HG03045 (cell line): ENCODE data around the gene EFCAB12.

Source experiments
- ATAC-seq: cut with Tn5 transposase; IDR thresholded peaks from one replicate; pipeline ENCODE4 v1.9.1; 2021; ENCODE audit warnings: mild to moderate bottlenecking, moderate library complexity; ENCODE audit not compliant: unreplicated experiment

The EFCAB12 gene

GRCh38 chr3:129446926-129447325, 18.5 kb upstream of the EFCAB12 start:
- ATAC-seq: no peak

- no peak for ATAC-seq
Measured at GRCh38 chr3:129445471-129445870, 17.0 kb upstream of the EFCAB12 start.

DNA sequence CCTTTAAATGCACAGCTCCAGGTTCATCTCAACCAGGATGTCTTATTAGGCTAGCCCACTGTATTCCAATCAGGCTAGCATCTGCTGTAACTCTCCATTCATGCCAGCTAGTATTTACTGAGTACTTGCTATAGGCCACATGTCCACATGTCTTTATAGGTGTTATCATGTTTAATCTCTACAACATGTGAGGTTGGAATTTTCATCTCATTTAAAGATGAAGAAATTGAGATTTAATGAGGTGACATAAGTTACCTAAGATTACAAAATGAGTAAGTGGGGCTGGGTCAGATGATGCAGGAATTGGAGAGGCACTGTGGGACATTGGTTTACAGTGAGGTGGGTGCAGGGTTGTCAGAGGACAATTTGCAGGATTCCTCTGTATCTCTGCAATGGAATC, 14.5 kb upstream of the EFCAB12 start:
- no peak for ATAC-seq

DNA sequence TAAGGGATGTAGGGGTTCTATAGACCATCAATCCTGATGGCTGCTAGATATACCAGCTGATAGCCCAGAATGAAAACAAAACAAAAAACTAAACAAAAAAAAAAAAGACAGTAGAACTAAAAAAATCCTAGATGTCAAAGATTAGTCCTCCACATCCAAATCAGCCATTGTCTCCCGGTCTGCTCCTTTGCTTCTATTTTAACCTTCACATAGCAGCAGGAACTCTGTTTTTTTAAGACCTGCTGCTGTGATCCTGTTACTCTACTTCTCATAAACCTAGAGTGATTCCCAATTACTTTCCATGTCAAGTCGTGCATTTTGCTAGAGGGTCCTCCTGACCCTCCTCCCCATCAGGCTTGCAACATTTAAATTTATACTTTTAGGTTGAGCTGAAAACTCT, 14.1 kb upstream of the EFCAB12 start:
- no peak for ATAC-seq

- no peak for ATAC-seq
Measured at GRCh38 chr3:129441782-129442181, 13.3 kb upstream of the EFCAB12 start.

DNA sequence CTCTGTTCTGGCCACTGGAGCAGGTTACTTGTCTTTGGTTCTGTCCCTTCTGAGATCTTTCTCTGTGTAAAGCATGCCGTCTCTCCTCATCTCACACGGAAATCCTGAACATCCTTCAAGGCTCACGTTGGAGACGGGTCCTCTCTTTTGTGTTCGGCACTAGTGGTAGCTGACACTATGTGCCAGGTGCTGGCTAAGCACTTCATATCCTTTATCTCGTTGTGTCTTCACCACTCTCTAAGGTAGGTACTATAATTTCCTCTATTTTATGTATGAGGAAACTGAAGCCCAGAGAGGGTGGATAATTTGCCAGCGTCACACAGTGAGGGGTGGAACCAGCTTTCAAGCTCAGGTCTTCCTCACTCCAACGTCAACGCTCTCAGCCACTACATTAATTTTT, 12.8 kb upstream of the EFCAB12 start:
- no peak for ATAC-seq

DNA sequence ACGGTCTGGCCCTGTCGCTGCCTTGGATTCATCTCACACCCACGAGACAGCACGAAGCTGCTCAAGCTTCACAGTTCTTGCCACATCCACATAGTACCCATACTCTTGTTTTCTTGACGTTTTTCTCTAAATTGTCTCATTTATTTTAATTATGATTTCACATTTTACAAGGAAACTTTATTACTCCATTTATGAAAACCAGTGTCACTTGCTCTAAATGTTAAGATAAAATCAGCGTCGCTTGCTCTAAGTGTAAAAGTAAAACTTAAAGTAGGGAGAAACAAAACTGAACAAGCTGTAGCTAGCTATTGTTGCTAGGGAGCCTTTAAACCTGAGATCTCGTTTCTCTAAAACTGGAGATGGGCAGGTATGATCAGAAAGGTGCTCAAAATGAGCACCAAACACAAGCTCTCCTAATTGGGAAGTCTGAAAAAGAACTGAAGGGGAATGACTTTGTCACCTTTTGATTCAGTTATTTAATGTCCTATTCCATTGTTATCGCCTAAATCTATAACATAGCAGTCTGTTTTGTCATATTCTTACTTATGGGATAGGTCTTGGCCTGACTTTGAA, 12.3 kb upstream of the EFCAB12 start:
- ATAC-seq: no peak

GRCh38 chr3:129439817-129440617, 11.6 kb upstream of the EFCAB12 start, which contains the start of the genes IFT122 and MBD4:
TSS of gene IFT122 (plus strand) at chr3:129440224. CDS start at chr3:129440331, 107 bp downstream.
TSS of gene MBD4 (minus strand) at chr3:129439948. CDS start at chr3:129439833, 115 bp downstream.
- ATAC-seq: peak; percentile 84

DNA sequence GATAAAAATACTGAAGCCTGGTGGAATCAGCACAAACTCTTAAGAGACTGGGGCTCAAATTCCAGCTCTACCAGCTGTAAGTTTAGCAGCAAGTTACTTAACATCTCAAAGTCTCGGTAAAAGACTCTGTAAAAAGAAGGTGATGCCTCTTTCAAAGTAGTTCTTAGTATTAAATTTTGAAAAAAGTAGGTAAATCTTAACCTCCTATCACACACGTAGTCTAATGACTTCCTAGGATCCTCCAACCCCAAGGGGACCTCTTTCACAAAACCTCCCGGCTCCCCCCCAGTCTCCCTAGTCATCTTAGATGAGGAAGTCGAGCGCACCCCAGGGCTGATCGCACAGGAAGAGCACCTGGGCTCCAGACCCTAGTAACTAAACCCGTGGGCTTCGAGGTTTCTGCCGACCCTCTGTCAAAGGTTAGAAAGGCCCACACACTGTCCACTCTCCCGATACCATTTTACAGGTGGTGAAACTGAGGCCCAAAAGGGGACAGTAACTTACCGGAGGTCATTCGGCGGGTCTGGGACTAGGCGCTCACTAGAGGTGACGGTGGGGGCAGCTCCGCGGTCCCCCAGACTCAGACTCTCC, 10.9 kb upstream of the EFCAB12 start:
- peak; percentile 20 for ATAC-seq

DNA sequence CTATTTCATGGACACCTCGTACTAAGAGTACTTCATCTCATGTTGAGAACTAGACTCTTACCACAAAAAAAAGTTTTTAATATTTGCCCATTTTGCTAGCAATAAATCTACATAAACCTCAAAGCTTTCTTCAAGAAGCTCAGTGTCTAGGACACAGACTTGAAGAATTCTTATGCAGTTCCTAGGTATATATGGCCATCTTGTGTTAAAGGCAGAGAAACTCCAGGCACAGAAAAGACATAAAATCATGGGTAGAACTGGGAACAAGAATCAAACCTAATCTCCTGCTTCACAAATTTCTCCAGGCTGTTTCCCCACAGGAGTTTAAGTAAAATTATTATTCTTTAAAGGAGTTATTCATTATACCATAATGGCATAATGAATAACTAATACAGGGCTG, 6.9 kb upstream of the EFCAB12 start:
- no peak for ATAC-seq

- ATAC-seq: no peak
Measured at GRCh38 chr3:129434140-129434539, 5.7 kb upstream of the EFCAB12 start.

DNA sequence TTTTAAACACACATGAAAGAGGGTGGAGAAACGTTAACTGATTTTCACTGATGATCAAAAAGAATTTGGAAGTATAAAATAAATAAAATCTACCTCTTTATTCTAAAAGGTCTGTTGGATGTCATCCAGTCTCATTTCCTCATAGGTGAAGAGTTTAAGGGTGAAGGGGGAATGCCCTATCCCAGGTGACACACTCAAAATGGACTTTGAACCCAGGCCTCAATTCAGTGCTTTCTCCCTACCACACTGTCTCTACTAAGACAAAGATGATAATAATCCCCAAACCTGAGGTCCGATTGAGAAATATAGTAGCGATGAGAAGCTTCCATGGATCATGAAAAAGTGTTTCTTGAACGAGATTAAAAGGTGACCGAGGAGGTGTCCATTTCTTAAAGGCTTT, 5.1 kb upstream of the EFCAB12 start:
- ATAC-seq: no peak

- ATAC-seq: no peak
Measured at GRCh38 chr3:129432671-129433070, 4.2 kb upstream of the EFCAB12 start.

DNA sequence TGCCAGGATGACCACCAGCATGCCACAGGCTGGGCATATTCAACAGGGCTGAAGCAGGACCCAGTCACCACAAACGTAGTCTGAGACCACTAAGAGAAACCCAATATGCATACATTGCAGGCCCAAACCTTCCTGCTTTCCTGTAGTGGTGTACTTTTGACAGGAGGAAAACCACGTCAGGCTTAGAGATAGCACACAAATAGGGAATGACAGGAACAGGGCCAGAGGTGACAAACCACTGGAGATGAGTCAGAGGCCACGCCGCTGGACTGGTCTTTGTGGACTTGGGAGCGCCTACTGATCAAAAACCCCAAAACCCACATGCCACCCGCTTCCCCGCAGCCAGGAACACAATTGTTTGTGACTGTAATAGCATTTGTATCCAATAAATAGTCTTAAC, 3.6 kb upstream of the EFCAB12 start:
- no peak for ATAC-seq

DNA sequence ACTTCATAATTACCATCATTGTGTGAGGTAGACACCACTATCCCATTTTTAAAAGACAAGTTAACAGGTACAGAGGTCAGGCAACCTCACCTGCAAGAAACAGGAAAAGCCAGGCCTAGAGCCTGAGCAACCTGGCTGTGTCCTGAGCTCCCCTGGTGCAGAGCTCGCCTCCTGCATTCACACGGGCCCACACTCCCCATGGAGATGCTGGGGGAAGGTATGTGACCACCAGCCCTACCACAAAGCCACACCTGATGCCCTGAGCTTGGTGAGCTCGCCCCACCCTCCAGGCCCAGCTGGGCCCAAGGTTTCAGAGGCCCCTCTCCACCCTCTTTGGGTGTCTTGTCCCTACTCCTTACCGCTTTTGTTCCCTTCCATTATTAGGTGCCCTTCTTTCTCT, 1.2 kb upstream of the EFCAB12 start:
- no peak for ATAC-seq

DNA sequence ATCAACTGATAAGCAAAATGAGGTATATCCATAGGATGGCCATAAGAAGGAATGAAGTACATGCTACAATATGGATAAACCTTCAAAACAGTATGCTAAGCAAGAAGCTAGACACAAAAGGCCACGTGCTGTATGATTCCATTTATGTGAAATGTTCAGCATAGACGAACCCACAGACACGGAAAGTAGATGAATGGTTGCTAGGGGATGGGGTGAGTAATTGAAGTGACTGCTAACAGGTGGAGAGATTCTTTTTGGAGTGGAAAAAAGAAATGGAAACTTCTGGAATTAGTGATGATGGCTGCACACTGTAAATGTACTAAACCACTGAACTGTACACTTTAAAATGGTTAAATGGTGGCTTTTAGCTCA, 630 bp upstream of the EFCAB12 start:
- no peak for ATAC-seq

DNA sequence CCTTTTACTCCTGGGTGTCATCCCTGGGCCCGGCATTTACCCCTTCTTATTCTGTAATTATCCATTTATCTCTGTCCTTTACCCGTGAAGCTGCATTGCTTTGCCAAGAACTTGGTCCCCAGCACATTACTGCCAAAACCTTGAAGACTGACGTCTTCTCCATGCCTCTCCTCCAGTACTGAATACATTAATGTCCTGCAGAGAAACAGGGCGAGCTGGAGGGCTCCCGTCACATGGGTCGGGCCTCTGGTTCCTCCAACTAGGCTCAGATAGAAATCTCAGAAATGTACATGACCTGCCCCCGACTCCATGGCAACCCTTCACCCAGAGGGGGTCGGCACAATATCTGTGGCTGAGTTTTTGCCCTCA, 445 bp downstream of the EFCAB12 start:
- ATAC-seq: no peak

GRCh38 chr3:129425619-129426018, 2.8 kb downstream of the EFCAB12 start:
- no peak for ATAC-seq

- no peak for ATAC-seq
Measured at GRCh38 chr3:129425213-129425612, 3.2 kb downstream of the EFCAB12 start.

DNA sequence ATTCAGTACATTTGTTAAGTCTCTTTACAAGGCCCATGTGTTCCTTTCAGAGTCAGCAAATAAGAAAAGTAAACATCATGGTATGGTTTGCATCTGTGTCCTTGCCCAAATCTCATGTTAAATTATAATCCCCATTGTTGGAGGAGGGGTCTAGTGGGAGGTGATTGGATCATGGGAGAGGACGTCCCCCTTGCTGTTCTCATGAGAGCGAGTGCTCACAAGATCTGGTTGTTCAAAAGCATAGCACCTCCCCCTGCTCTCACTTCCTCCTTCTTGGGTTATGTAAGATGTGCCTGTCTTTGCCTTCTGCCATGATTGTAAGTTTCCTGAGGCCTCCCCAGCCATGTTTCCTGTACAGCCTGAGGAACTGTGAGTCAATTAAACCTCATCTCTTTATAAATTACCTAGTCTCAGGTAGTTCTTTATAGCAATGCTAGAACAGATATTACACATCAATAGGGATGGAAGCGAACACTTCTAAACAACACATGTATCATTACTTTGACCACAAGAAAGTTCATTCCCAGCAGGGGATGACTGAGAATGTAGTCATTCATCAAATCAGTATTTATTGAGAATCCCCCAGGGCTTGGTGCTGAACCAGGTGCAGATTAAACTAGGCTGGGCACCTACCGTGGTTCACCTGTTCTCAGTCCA, 4.1 kb downstream of the EFCAB12 start:
- peak; percentile 55 for ATAC-seq

GRCh38 chr3:129422897-129423296, 5.5 kb downstream of the EFCAB12 start:
- no peak for ATAC-seq
